A549 (cell line): ENCODE measurements around the gene LRIT2.

Source experiments
- RFX5 ChIP-seq: fragments of 450-650 bp; IDR thresholded peaks from 2 replicates; pipeline ENCODE4 v1.7.1; 2014; ENCODE audit warnings: antibody characterized with exemption, mild to moderate bottlenecking, moderate library complexity
- TF ChIP-seq, protein P1 (sequence below): fragments of 200-600 bp; sonication (generic); IDR thresholded peaks from 2 replicates; pipeline ENCODE4 v1.6.1; 2016; ENCODE audit warnings: antibody characterized with exemption, mild to moderate bottlenecking, moderate library complexity

DNA sequence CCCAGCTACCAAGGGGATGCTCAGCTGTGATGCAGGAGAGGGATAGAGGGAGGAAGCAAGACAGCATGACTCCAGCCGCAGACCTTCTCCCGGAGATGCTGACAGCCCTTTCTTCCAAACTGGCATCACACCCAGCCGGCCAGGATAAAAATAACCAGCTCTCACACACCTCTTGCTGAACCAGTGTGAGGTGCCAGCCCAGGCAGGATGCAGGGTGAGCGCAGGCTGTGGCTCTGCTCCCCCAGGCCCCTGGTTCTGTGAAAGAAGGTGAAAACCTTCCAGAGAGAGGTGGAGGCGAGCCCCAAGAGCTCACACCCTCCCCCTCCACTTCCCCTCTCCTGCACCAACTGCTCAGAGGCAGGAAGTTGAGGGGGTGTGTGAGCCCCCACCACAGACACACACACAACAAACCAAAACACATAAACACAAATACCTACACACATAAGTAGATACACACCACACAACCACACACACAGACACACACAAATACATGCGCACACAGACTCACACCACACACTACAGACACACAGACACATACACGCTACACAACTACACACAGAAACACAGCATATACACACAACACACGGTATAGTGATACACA, 47.7 kb downstream of the LRIT2 start:
- no peak for TF ChIP-seq RFX5
- TF ChIP-seq, protein P1, sequence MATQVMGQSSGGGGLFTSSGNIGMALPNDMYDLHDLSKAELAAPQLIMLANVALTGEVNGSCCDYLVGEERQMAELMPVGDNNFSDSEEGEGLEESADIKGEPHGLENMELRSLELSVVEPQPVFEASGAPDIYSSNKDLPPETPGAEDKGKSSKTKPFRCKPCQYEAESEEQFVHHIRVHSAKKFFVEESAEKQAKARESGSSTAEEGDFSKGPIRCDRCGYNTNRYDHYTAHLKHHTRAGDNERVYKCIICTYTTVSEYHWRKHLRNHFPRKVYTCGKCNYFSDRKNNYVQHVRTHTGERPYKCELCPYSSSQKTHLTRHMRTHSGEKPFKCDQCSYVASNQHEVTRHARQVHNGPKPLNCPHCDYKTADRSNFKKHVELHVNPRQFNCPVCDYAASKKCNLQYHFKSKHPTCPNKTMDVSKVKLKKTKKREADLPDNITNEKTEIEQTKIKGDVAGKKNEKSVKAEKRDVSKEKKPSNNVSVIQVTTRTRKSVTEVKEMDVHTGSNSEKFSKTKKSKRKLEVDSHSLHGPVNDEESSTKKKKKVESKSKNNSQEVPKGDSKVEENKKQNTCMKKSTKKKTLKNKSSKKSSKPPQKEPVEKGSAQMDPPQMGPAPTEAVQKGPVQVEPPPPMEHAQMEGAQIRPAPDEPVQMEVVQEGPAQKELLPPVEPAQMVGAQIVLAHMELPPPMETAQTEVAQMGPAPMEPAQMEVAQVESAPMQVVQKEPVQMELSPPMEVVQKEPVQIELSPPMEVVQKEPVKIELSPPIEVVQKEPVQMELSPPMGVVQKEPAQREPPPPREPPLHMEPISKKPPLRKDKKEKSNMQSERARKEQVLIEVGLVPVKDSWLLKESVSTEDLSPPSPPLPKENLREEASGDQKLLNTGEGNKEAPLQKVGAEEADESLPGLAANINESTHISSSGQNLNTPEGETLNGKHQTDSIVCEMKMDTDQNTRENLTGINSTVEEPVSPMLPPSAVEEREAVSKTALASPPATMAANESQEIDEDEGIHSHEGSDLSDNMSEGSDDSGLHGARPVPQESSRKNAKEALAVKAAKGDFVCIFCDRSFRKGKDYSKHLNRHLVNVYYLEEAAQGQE = no peak
